OCI-LY7 (cell line): ENCODE measurements around the gene HOXC10.

ENCODE experiments used
- EZH2phosphoT487 ChIP-seq: fragments of 200-600 bp; sonication (generic); IDR thresholded peaks from 2 replicates; pipeline ENCODE4 v1.6.1; 2018; ENCODE audit warnings: low read depth, borderline replicate concordance, mild to moderate bottlenecking, mixed run types, antibody characterized with exemption, low read length, moderate library complexity, mixed read lengths
- TF ChIP-seq, protein P1 (sequence below): fragments of 200-600 bp; sonication (generic); conservative IDR thresholded peaks from 2 replicates; pipeline ENCODE4 v1.5.1; 2014; ENCODE audit warnings: mild to moderate bottlenecking, antibody characterized with exemption, low read length, moderate library complexity, mixed read lengths

DNA sequence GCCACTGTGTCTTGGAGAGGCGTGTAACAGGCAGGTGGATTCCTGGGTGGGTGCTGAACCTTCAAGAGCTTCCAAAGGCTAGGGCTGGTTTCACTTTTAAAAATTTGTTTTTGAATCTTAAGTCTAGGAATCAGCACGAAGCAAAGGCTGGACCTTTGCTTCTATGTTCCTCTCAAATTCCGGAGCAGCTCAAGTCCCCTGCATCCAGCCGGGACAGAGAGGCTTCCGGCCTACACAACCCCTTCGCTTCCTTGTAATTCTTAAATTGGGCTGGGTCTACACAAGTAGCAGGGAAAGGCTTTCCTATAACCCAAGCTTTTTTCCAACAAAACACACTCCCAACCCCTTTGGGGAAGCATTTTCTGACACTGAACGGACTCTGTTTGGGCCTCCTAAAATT is 21.9 kb upstream of the HOXC10 start:
- TF ChIP-seq, protein P1, sequence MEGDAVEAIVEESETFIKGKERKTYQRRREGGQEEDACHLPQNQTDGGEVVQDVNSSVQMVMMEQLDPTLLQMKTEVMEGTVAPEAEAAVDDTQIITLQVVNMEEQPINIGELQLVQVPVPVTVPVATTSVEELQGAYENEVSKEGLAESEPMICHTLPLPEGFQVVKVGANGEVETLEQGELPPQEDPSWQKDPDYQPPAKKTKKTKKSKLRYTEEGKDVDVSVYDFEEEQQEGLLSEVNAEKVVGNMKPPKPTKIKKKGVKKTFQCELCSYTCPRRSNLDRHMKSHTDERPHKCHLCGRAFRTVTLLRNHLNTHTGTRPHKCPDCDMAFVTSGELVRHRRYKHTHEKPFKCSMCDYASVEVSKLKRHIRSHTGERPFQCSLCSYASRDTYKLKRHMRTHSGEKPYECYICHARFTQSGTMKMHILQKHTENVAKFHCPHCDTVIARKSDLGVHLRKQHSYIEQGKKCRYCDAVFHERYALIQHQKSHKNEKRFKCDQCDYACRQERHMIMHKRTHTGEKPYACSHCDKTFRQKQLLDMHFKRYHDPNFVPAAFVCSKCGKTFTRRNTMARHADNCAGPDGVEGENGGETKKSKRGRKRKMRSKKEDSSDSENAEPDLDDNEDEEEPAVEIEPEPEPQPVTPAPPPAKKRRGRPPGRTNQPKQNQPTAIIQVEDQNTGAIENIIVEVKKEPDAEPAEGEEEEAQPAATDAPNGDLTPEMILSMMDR = no peak
- TF ChIP-seq EZH2phosphoT487 = no peak
